ENCODE measurements around the gene SNHG17. TPM values are rescaled to one million over a fixed set of nuclear protein-coding genes. Genes with fewer than 3 reads are reported as not detected.

SNHG17 gene
- total and polyA plus RNA-seq, 9 of the 15 experiments (the other 6 are each of a cell fraction or from before 2014, with no cell fraction given) = 29.8 to 106 (median 57.7) TPM

DNA sequence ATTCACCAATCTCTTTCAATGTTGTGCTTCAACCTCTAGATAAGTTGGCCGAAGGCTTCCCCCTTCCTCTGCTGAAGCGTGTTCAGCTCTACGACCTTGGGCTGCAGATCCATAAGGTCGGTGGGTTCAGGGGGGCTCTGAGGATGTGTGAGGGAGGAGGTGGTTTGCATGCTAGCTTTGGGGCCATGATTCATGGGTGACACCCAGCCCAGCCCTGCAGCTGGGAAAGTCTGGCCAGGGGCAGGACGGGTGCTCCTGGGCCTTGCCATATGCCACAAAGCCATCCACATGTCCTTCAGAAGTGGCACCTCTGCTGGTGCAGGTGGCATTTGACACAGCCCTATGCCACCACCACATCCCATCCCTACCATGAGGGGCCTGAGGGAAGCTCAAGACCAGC is 61.2 kb downstream of the SNHG17 start (continued):
- TF ChIP-seq LEF1 (IDR thresholded peaks at IDR 0.05) (no peak), ZNF699 (CRISPR knock-in tag; IDR thresholded peaks at IDR 0.05; ENCODE audit: insufficient replicate concordance) (no peak), ATF7 (IDR thresholded peaks at IDR 0.05) (no peak), HDAC6 (IDR thresholded peaks at IDR 0.05; ENCODE audit: low read depth, low read length) (no peak), KLF13 (tag; IDR thresholded peaks at IDR 0.05; ENCODE audit: borderline replicate concordance, low read depth) (no peak), HMG20B (CRISPR knock-in tag; IDR thresholded peaks at IDR 0.05) (no peak), PHB (CRISPR knock-in tag; IDR thresholded peaks at IDR 0.05) (no peak)

DNA sequence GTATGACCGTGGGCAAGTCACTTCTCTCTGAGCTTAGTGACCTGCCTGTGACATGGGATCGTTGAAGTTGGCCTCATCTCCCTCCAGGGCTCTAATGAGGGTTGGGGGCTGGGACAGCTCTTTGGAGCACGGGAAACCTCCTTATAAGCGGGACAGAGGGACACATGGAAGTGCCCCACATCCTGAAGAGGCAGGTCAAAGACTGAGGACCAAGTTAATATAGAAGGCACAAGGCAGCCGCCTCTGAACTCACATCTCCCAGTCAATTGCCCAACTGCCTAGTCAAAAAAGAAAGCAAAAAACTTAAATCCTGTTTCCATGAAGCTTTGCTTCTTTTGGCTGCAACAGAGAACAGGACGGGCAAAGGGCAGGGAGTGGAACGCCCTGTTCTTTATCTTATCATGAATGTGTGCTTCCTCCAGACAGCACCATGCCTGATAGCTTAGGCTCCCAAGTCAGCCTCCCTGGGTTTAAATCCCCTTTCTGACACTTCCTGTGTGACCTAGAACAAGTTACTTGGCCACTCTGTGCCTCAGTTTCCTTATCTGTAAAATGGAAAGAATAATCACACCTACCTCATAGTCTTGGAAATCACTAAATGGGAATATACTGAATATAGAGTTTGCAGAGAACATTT is 61.8 kb downstream of the SNHG17 start:
- peak overlapping the region; percentile 1; the same call in 1 of the 2 replicates for H2AFZ ChIP-seq (ENCODE audit: low read depth, low read length)
- no peaks in the 10 kb centered on the region for H3K79me2 ChIP-seq (ENCODE audit: control insufficient read depth, insufficient read depth, low read length)
- intact Hi-C loops (cut with micrococcal nuclease) (no loop called here), in situ Hi-C loops (cut with MboI) (no loop called here)
- no peaks in the 10 kb centered on the region for H4K20me1 ChIP-seq (replicated peaks; ENCODE audit: control insufficient read depth, insufficient read depth, low read length)
- H3K9me1 ChIP-seq (ENCODE audit: control insufficient read depth, insufficient read depth, low read length) = no peaks in the 10 kb centered on the region
- FAIRE-seq (no peak), ATAC-seq (peak; percentile 61), DNase-seq (ENCODE audit: extremely low read depth in 1 of 4, low spot score in 3 of 4) (peak in 2 of 4 experiments; percentile 29 to 50)
- H3K4me3 ChIP-seq = no peak overlapping the region
- H3K4me2 ChIP-seq (ENCODE audit: insufficient read depth, low read length) = 0 out of 2 replicates have a peak overlapping the region, but pooled peaks have one; percentile 24
- H3K36me3 ChIP-seq (ENCODE audit: control insufficient read depth, insufficient read depth, low read length) = no peaks in the 10 kb centered on the region
- no peak overlapping the region for H3K9ac ChIP-seq (ENCODE audit: insufficient read depth in 1 of 2, low read depth in 2 of 2, low read length in 2 of 2)
- ChIA-PET POLR2A (interaction anchor here (0.9 to 3.8 kb wide), 5 partner anchors 10 to 59 kb away, joined by 3 to 13 read pairs (median 4); no protein-coding TSS in a partner anchor), CTCF (ENCODE audit: low intra/inter-chr PET ratio) (interaction anchor here (0.6 kb wide), 1 partner anchor 1835 kb away, joined by 4 read pairs; no protein-coding TSS in a partner anchor)
- WGBS (ENCODE audit: insufficient coverage, low coverage, missing lambda C conversion rate) = 11% methylated on average over 7 of the region's 7 CpGs
- H3K27me3 ChIP-seq (ENCODE audit: control insufficient read depth in 2 of 2, insufficient read depth in 2 of 2, low read length in 2 of 2) = peaks cover 13 to 33% of the 10 kb centered on the region in 2 experiments; a peak in 4 of 5 replicates
- H3K4me1 ChIP-seq (replicated peaks in 1 of 2; ENCODE audit: control insufficient read depth in 2 of 2, insufficient read depth in 2 of 2, low read length in 2 of 2) = peaks cover 7 to 14% of the 10 kb centered on the region in 2 experiments; a peak in 4 of 5 replicates
- no TSS peak for BruUV-seq (replicated peaks)
- H3K27ac ChIP-seq (ENCODE audit: extremely low read depth, low read depth, low read length) = no peak overlapping the region
- no peaks in the 10 kb centered on the region for H3K9me3 ChIP-seq (replicated peaks; ENCODE audit: control insufficient read depth, insufficient read depth, low read depth, low read length)
- TF ChIP-seq, protein P1, sequence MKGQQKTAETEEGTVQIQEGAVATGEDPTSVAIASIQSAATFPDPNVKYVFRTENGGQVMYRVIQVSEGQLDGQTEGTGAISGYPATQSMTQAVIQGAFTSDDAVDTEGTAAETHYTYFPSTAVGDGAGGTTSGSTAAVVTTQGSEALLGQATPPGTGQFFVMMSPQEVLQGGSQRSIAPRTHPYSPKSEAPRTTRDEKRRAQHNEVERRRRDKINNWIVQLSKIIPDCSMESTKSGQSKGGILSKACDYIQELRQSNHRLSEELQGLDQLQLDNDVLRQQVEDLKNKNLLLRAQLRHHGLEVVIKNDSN (CRISPR knock-in tag; IDR thresholded peaks at IDR 0.05) = no peak
- TF ChIP-seq ZNF134 (CRISPR knock-in tag; conservative IDR thresholded peaks at IDR 0.05) (no peak), DNMT1 (IDR thresholded peaks at IDR 0.05) (no peak), RBM14 (IDR thresholded peaks at IDR 0.05; ENCODE audit: borderline replicate concordance, insufficient read depth, low read depth, low read length) (no peak), PML (IDR thresholded peaks at IDR 0.05; ENCODE audit: low read length) (no peak), ZFX (CRISPR knock-in tag; IDR thresholded peaks at IDR 0.05) (no peak)
- TF ChIP-seq, protein P2, sequence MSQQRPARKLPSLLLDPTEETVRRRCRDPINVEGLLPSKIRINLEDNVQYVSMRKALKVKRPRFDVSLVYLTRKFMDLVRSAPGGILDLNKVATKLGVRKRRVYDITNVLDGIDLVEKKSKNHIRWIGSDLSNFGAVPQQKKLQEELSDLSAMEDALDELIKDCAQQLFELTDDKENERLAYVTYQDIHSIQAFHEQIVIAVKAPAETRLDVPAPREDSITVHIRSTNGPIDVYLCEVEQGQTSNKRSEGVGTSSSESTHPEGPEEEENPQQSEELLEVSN (IDR thresholded peaks at IDR 0.05; ENCODE audit: borderline replicate concordance in 1 of 2, extremely low read depth in 1 of 2, insufficient read depth in 1 of 2, insufficient read length in 1 of 2, low read depth in 1 of 2, low read length in 1 of 2, poor library complexity in 1 of 2, severe bottlenecking in 1 of 2) = no peak
- TF ChIP-seq, protein P3, sequence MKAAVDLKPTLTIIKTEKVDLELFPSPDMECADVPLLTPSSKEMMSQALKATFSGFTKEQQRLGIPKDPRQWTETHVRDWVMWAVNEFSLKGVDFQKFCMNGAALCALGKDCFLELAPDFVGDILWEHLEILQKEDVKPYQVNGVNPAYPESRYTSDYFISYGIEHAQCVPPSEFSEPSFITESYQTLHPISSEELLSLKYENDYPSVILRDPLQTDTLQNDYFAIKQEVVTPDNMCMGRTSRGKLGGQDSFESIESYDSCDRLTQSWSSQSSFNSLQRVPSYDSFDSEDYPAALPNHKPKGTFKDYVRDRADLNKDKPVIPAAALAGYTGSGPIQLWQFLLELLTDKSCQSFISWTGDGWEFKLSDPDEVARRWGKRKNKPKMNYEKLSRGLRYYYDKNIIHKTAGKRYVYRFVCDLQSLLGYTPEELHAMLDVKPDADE (conservative IDR thresholded peaks at IDR 0.05; ENCODE audit: control insufficient read depth, low read depth, low read length) = no peak

Measured in K562 (cell line).